ENCODE results near the gene ZNF628. TPM values are rescaled to one million over a fixed set of nuclear protein-coding genes. Genes with fewer than 3 reads are reported as not detected.

Gene ZNF628
- polyA plus RNA-seq, 1 experiment: 0.48 TPM

- Histone ChIP-seq H3K4me3 (ENCODE audit: low read depth, low read length) (peak within 1 kb of the TSS; percentile 39), H3K27me3 (ENCODE audit: control insufficient read depth, insufficient read depth, low read length) (no peaks in the 10 kb centered on the region), H3K36me3 (ENCODE audit: control insufficient read depth, insufficient read depth, low read length) (peaks cover 3% of the 10 kb centered on the region; the same call in 1 of the 2 replicates)
- TF ChIP-seq CTCF (IDR thresholded peaks at IDR 0.05; ENCODE audit: insufficient read depth, low read depth, low read length): no peak
- CTCF ChIA-PET: interaction anchor here (0.5 to 10.9 kb wide), 7 partner anchors 10 to 345 kb away, joined by 3 to 106 read pairs (median 4); partner anchors contain the start of gene ISOC2
- POLR2A ChIA-PET: interaction anchor here (0.6 to 1.8 kb wide), 3 partner anchors 11 to 111 kb away, joined by 5 read pairs; partner anchors contain the start of genes FIZ1 and ZNF628
- DNase-seq (ENCODE audit: low read depth): no peak
These were observed 11.7 kb downstream of the ZNF628 start, which contains the start of gene SSC5D for GRCh38 chr19:55487924-55488687. TSS of gene SSC5D (plus strand) at chr19:55488436. CDS start at chr19:55488590, 154 bp downstream.

- Histone ChIP-seq H3K27me3 (ENCODE audit: control insufficient read depth, insufficient read depth, low read length) (no peaks in the 10 kb centered on the region), H3K4me3 (ENCODE audit: low read depth, low read length) (peak overlapping the region; percentile 39), H3K36me3 (ENCODE audit: control insufficient read depth, insufficient read depth, low read length) (no peaks in the 10 kb centered on the region; the same call in 1 of the 2 replicates)
- CTCF ChIA-PET: interaction anchor here (1.5 to 10.9 kb wide), 5 partner anchors 15 to 165 kb away, joined by 4 to 106 read pairs (median 10); partner anchors contain the start of gene ZNF865
- no peak for TF ChIP-seq CTCF (IDR thresholded peaks at IDR 0.05; ENCODE audit: insufficient read depth, low read depth, low read length)
- no peak for DNase-seq (ENCODE audit: low read depth)
- POLR2A ChIA-PET: interaction anchor here (0.6 to 1.8 kb wide), 2 partner anchors 22 to 110 kb away, joined by 5 read pairs; partner anchors contain the start of gene FIZ1
These were observed 12.7 kb downstream of the ZNF628 start for GRCh38 chr19:55488986-55489710.

GRCh38 chr19:55489711-55490477 is 13.5 kb downstream of the ZNF628 start:
- Histone ChIP-seq H3K27me3 (ENCODE audit: control insufficient read depth, insufficient read depth, low read length) (no peaks in the 10 kb centered on the region), H3K4me3 (ENCODE audit: low read depth, low read length) (no peak overlapping the region), H3K36me3 (ENCODE audit: control insufficient read depth, insufficient read depth, low read length) (no peaks in the 10 kb centered on the region; the same call in 1 of the 2 replicates)
- CTCF ChIA-PET: interaction anchor here (0.7 to 10.9 kb wide), 6 partner anchors 14 to 164 kb away, joined by 3 to 106 read pairs (median 7); partner anchors contain the start of gene ZNF865
- TF ChIP-seq CTCF (IDR thresholded peaks at IDR 0.05; ENCODE audit: insufficient read depth, low read depth, low read length): no peak
- DNase-seq (ENCODE audit: low read depth): no peak
- POLR2A ChIA-PET: no interaction called here

- ChIA-PET POLR2A (no interaction called here), CTCF (interaction anchor here (1.2 to 10.9 kb wide), 6 partner anchors 13 to 142 kb away, joined by 3 to 106 read pairs (median 17); partner anchors contain the start of genes ZNF628 and ZNF865)
- H3K4me3 ChIP-seq (ENCODE audit: low read depth, low read length): no peak overlapping the region
- no peak for TF ChIP-seq CTCF (IDR thresholded peaks at IDR 0.05; ENCODE audit: insufficient read depth, low read depth, low read length)
- no peaks in the 10 kb centered on the region for H3K27me3 ChIP-seq (ENCODE audit: control insufficient read depth, insufficient read depth, low read length)
- peaks cover 2% of the 10 kb centered on the region for H3K36me3 ChIP-seq (ENCODE audit: control insufficient read depth, insufficient read depth, low read length)
- no peak for DNase-seq (ENCODE audit: low read depth)
These were observed 14.3 kb downstream of the ZNF628 start for GRCh38 chr19:55490478-55491432.
